ENCODE data around the gene IMMT.

The IMMT gene

GRCh38 chr2:86185517-86186212 lies 9.6 kb downstream of the IMMT start:
- TF ChIP-seq REST (IDR thresholded peaks at IDR 0.05; ENCODE audit: insufficient replicate concordance, low read depth) (no peak), CTCF (IDR thresholded peaks at IDR 0.05; ENCODE audit: insufficient read depth, low read length) (no peak), SPI1 (IDR thresholded peaks at IDR 0.05; ENCODE audit: borderline replicate concordance, low read depth) (no peak), GABPA (IDR thresholded peaks at IDR 0.05; ENCODE audit: low read depth) (no peak), POLR2AphosphoS5 (IDR thresholded peaks at IDR 0.05; ENCODE audit: low read depth) (no peak)
- no peak for DNase-seq (ENCODE audit: low read depth in 1 of 2, low spot score in 1 of 2)
- no peak overlapping the region for H3K4me3 ChIP-seq (replicated peaks; ENCODE audit: insufficient read depth, low read length)
- no peaks in the 10 kb centered on the region for H3K27me3 ChIP-seq (ENCODE audit: insufficient read depth, poor library complexity, severe bottlenecking)
- H3K27ac ChIP-seq (replicated peaks) = no peak overlapping the region

- no peak for TF ChIP-seq CTCF (IDR thresholded peaks at IDR 0.05; ENCODE audit: insufficient read depth, low read length)
- no peak for TF ChIP-seq REST (IDR thresholded peaks at IDR 0.05; ENCODE audit: insufficient replicate concordance, low read depth)
- TF ChIP-seq GABPA (IDR thresholded peaks at IDR 0.05; ENCODE audit: low read depth) = no peak
- TF ChIP-seq SPI1 (IDR thresholded peaks at IDR 0.05; ENCODE audit: borderline replicate concordance, low read depth) = no peak
- TF ChIP-seq POLR2AphosphoS5 (IDR thresholded peaks at IDR 0.05; ENCODE audit: low read depth) = no peak
- no peak overlapping the region for H3K4me3 ChIP-seq (replicated peaks; ENCODE audit: insufficient read depth, low read length)
- no peak overlapping the region for H3K27ac ChIP-seq (replicated peaks)
- H3K27me3 ChIP-seq (ENCODE audit: insufficient read depth, poor library complexity, severe bottlenecking) = no peaks in the 10 kb centered on the region
- DNase-seq (ENCODE audit: low read depth in 1 of 2, low spot score in 1 of 2) = no peak
Observed at GRCh38 chr2:86176597-86176996, 18.7 kb downstream of the IMMT start.

- H3K4me3 ChIP-seq (replicated peaks; ENCODE audit: insufficient read depth, low read length) = no peak overlapping the region
- no peaks in the 10 kb centered on the region for H3K27me3 ChIP-seq (ENCODE audit: insufficient read depth, poor library complexity, severe bottlenecking)
- H3K27ac ChIP-seq (replicated peaks) = no peak overlapping the region
- no peak for DNase-seq (ENCODE audit: low read depth in 1 of 2, low spot score in 1 of 2)
- TF ChIP-seq CTCF (IDR thresholded peaks at IDR 0.05; ENCODE audit: insufficient read depth, low read length) (no peak), REST (IDR thresholded peaks at IDR 0.05; ENCODE audit: insufficient replicate concordance, low read depth) (no peak), SPI1 (IDR thresholded peaks at IDR 0.05; ENCODE audit: borderline replicate concordance, low read depth) (no peak), POLR2AphosphoS5 (IDR thresholded peaks at IDR 0.05; ENCODE audit: low read depth) (no peak), GABPA (IDR thresholded peaks at IDR 0.05; ENCODE audit: low read depth) (no peak)
Observed at GRCh38 chr2:86175828-86176227, 19.4 kb downstream of the IMMT start.
